Glomerular endothelial cell (primary cell): ENCODE results near the gene ZBED4. TPM values are rescaled to one million over a fixed set of nuclear protein-coding genes. Genes with fewer than 3 reads are reported as not detected.

Source experiments
- DNase-seq: peaks from one replicate; pipeline ENCODE4 v3.0.0-alpha.2; 2011; ENCODE audit warnings: low read depth, low spot score; ENCODE audit errors: extremely low read depth
- total RNA-seq: library from RNA; depleted of rRNA; stranded (reverse); fragments of >200 nt; gene quantifications from 2 replicates; pipeline ENCODE4 v1.2.3, GENCODE V29; 2015

The ZBED4 gene
- total RNA-seq, 1 donor from 2014 or later = 25.9 TPM

- DNase-seq = no peak
These were observed 24.0 kb downstream of the ZBED4 start for GRCh38 chr22:49877642-49878041.

GRCh38 chr22:49878206-49878605 lies 24.6 kb downstream of the ZBED4 start:
- no peak for DNase-seq

- no peak for DNase-seq
These were observed 26.2 kb downstream of the ZBED4 start for GRCh38 chr22:49879871-49880270.

- DNase-seq = peak; percentile 22
These were observed 26.6 kb downstream of the ZBED4 start for GRCh38 chr22:49880281-49880680.

GRCh38 chr22:49881856-49882255 lies 28.2 kb downstream of the ZBED4 start:
- DNase-seq = no peak

GRCh38 chr22:49882519-49883293 lies 29.1 kb downstream of the ZBED4 start:
- no peak for DNase-seq

- no peak for DNase-seq
These were observed 29.6 kb downstream of the ZBED4 start for GRCh38 chr22:49883294-49883640.

GRCh38 chr22:49884075-49884474 lies 30.4 kb downstream of the ZBED4 start:
- no peak for DNase-seq

GRCh38 chr22:49884503-49885260 lies 31.0 kb downstream of the ZBED4 start:
- DNase-seq = no peak

- no peak for DNase-seq
These were observed 31.6 kb downstream of the ZBED4 start for GRCh38 chr22:49885281-49885680.

GRCh38 chr22:49885881-49886280 lies 32.2 kb downstream of the ZBED4 start:
- no peak for DNase-seq

- no peak for DNase-seq
These were observed 32.9 kb downstream of the ZBED4 start for GRCh38 chr22:49886346-49887063.

- no peak for DNase-seq
These were observed 33.4 kb downstream of the ZBED4 start for GRCh38 chr22:49887064-49887451.

- no peak for DNase-seq
These were observed 34.1 kb downstream of the ZBED4 start for GRCh38 chr22:49887702-49888101.

GRCh38 chr22:49889071-49889470 lies 35.4 kb downstream of the ZBED4 start:
- no peak for DNase-seq

- no peak for DNase-seq
These were observed 38.7 kb downstream of the ZBED4 start for GRCh38 chr22:49892226-49892899.

- DNase-seq = no peak
These were observed 39.4 kb downstream of the ZBED4 start for GRCh38 chr22:49893025-49893424.

- DNase-seq = no peak
These were observed 40.8 kb downstream of the ZBED4 start for GRCh38 chr22:49894322-49895054.

- DNase-seq = no peak
These were observed 42.6 kb downstream of the ZBED4 start for GRCh38 chr22:49896201-49896600.

- no peak for DNase-seq
These were observed 43.5 kb downstream of the ZBED4 start for GRCh38 chr22:49897015-49897684.
